ENCODE data around the gene ANTXR1. TPM values are rescaled to one million over a fixed set of nuclear protein-coding genes. Genes with fewer than 3 reads are reported as not detected.

The ANTXR1 gene
- total RNA-seq, 1 donor from 2014 or later = 61.1 TPM

DNA sequence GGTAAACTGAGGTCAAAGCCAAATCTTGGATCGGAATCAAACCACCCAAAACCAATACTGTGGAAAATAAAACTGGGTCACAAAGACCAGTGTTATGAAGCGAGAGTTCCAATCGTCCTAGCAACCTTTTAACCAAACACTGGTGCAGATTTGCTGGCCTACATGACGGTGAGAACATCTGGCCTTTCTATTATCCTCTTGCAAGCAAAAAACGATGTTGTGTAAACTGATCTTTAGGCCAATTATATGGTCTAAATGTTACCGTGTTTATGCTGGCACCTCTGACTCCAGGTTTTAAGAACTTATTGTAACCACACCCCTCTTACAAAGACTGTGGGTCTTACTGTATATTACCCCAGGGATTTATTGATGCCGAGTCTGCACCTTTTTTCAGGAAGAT lies 228.1 kb downstream of the ANTXR1 start:
- TF ChIP-seq, protein P1, sequence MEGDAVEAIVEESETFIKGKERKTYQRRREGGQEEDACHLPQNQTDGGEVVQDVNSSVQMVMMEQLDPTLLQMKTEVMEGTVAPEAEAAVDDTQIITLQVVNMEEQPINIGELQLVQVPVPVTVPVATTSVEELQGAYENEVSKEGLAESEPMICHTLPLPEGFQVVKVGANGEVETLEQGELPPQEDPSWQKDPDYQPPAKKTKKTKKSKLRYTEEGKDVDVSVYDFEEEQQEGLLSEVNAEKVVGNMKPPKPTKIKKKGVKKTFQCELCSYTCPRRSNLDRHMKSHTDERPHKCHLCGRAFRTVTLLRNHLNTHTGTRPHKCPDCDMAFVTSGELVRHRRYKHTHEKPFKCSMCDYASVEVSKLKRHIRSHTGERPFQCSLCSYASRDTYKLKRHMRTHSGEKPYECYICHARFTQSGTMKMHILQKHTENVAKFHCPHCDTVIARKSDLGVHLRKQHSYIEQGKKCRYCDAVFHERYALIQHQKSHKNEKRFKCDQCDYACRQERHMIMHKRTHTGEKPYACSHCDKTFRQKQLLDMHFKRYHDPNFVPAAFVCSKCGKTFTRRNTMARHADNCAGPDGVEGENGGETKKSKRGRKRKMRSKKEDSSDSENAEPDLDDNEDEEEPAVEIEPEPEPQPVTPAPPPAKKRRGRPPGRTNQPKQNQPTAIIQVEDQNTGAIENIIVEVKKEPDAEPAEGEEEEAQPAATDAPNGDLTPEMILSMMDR (conservative IDR thresholded peaks at IDR 0.05) = no peak
- DNase-seq (ENCODE audit: low read depth, low spot score) = no peak
- Mint-ChIP-seq H3K4me3 (no peak overlapping the region), H3K4me1 (no peaks in the 10 kb centered on the region), H3K36me3 (ENCODE audit: low read depth) (peaks cover 18% of the 10 kb centered on the region), H3K27ac (ENCODE audit: unreplicated experiment) (no peak overlapping the region), H3K9me3 (no peaks in the 10 kb centered on the region), H3K27me3 (ENCODE audit: low read depth) (peaks cover 9% of the 10 kb centered on the region)

DNA sequence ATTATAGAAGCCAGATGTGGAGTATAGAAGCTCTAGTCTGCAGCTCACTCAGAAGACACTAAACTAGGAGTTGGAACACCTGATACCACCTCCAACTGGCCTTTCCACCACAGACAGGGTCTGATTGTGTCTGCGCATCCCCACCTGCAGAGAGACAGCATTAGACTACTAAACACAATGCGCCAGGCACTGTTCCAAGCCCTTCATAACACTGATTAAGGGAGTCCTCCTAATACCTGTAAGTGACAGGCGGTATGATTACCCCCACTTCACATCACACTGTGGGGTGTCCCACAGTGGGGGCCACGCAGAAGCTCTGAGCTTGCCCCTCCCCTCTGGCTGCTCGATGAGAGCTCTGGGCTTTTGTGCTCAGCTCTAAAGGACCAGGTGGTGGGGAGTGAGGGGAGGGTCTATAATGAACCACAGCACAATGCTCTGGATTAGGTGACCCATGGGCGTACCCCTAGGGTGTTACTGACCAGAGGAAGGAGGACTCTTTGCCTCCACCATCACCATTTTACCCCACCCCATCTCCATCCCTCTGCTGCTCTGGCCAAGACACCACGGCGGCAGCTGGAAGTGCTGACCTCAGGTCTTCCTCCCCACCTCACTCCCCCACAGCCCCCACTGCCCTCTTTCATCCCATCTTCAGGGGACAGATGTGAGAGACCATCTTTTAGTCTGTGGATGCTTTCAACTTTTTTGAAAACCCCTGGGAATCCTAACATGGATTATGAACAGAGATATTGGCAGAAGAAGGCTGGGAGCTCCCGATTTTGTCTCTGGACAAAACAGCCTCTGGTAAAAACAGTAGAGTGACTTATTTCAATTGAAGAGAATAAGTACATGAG lies 228.9 kb downstream of the ANTXR1 start:
- Mint-ChIP-seq H3K36me3 (ENCODE audit: low read depth) (peaks cover 25% of the 10 kb centered on the region), H3K27me3 (ENCODE audit: low read depth) (peaks cover 9% of the 10 kb centered on the region), H3K9me3 (no peaks in the 10 kb centered on the region), H3K4me1 (no peaks in the 10 kb centered on the region), H3K27ac (ENCODE audit: unreplicated experiment) (no peak overlapping the region), H3K4me3 (no peak overlapping the region)
- no peak for DNase-seq (ENCODE audit: low read depth, low spot score)
- TF ChIP-seq, protein P1 (conservative IDR thresholded peaks at IDR 0.05) = no peak

DNA sequence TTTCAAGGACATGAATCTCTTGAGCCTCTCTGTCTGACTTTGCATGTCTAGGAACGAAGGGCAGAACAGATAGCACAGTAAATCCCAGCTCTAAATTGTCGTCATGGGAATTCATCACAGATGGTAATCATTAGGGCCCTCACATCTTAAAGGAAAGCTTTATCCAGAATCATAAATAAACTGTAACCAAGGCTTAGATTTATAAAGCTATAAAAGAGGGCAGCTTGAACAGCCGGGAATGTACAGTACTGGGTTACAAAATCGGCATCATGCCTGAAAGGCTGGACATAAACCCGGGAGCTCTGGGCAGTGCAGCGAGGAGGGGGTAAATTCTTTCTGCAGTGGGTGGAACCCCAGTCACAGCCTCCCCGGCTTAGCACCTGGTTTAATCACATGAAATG lies 229.7 kb downstream of the ANTXR1 start:
- no peak for DNase-seq (ENCODE audit: low read depth, low spot score)
- no peaks in the 10 kb centered on the region for H3K9me3 Mint-ChIP-seq
- TF ChIP-seq, protein P1 (conservative IDR thresholded peaks at IDR 0.05) = no peak
- H3K27me3 Mint-ChIP-seq (ENCODE audit: low read depth) = peaks cover 9% of the 10 kb centered on the region
- no peak overlapping the region for H3K4me3 Mint-ChIP-seq
- H3K4me1 Mint-ChIP-seq = no peaks in the 10 kb centered on the region
- peaks cover 31% of the 10 kb centered on the region for H3K36me3 Mint-ChIP-seq (ENCODE audit: low read depth)
- no peak overlapping the region for H3K27ac Mint-ChIP-seq (ENCODE audit: unreplicated experiment)

DNA sequence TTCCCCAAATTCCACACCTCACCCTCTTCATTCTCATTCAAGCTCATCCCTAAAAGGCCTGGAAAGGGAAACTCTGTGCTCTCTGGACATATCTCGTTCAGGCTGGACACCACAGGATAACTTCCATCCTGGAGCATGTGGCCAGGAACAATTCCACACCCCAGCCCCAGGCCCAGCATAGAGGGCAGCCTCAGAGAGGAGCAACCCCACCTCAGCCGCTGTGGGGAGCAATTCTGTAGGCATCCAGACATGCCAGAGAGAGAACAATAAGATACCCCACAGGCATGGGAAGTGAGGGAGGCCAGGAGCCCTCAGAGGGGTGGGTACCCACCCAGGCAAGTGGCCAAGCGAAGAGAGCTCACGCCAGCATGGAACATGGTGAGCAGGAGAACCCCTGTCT lies 230.7 kb downstream of the ANTXR1 start:
- Mint-ChIP-seq H3K4me3 (no peak overlapping the region), H3K4me1 (no peaks in the 10 kb centered on the region), H3K9me3 (no peaks in the 10 kb centered on the region), H3K27me3 (ENCODE audit: low read depth) (peaks cover 9% of the 10 kb centered on the region), H3K36me3 (ENCODE audit: low read depth) (peaks cover 23% of the 10 kb centered on the region), H3K27ac (ENCODE audit: unreplicated experiment) (no peak overlapping the region)
- TF ChIP-seq, protein P1 (conservative IDR thresholded peaks at IDR 0.05) = no peak
- DNase-seq (ENCODE audit: low read depth, low spot score) = no peak

DNA sequence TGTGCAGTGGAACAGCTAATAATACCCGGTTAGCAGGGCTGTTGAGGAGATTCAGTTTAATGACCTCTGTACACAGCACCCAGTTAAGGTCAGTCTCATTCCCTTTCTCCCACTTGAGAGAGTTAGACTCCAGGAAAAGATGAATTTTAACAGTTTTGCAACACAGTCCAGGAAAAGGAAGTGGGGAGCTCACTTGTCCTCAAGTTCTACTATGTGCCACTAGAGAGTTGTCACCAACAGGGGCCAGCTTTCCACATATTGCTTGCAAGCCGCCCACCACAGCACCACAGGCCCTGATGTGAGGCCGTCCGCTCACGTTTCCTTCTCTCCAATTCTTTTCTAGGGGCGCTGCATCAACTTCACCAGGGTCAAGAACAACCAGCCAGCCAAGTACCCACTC lies 231.9 kb downstream of the ANTXR1 start:
- no peak overlapping the region for H3K4me3 Mint-ChIP-seq
- TF ChIP-seq, protein P1 (conservative IDR thresholded peaks at IDR 0.05) = no peak
- peaks cover 9% of the 10 kb centered on the region for H3K27me3 Mint-ChIP-seq (ENCODE audit: low read depth)
- H3K9me3 Mint-ChIP-seq = no peaks in the 10 kb centered on the region
- DNase-seq (ENCODE audit: low read depth, low spot score) = no peak
- no peak overlapping the region for H3K27ac Mint-ChIP-seq (ENCODE audit: unreplicated experiment)
- H3K36me3 Mint-ChIP-seq (ENCODE audit: low read depth) = peaks cover 20% of the 10 kb centered on the region
- H3K4me1 Mint-ChIP-seq = no peaks in the 10 kb centered on the region

All from neural crest cell (in vitro differentiated cells).